D341Med (cell line): ENCODE results near the gene FEZF1.

Experiments
- DNase-seq: peaks from one replicate; pipeline ENCODE4 v3.0.0; 2012; ENCODE audit warnings: low spot score

FEZF1 gene

GRCh38 chr7:122262246-122262645, 42.3 kb downstream of the FEZF1 start:
- peak; percentile 69 for DNase-seq

- no peak for DNase-seq
Measured at GRCh38 chr7:122261442-122261841, 43.1 kb downstream of the FEZF1 start.

GRCh38 chr7:122261016-122261415, 43.5 kb downstream of the FEZF1 start:
- DNase-seq: no peak

GRCh38 chr7:122260336-122260735, 44.2 kb downstream of the FEZF1 start:
- no peak for DNase-seq

- DNase-seq: no peak
Measured at GRCh38 chr7:122258971-122259370, 45.6 kb downstream of the FEZF1 start.

- DNase-seq: no peak
Measured at GRCh38 chr7:122257056-122257455, 47.5 kb downstream of the FEZF1 start.

GRCh38 chr7:122256046-122256445, 48.5 kb downstream of the FEZF1 start:
- no peak for DNase-seq

- no peak for DNase-seq
Measured at GRCh38 chr7:122255454-122255853, 49.1 kb downstream of the FEZF1 start.
